Measurements from ENCODE around the gene FBXO15.

DNA sequence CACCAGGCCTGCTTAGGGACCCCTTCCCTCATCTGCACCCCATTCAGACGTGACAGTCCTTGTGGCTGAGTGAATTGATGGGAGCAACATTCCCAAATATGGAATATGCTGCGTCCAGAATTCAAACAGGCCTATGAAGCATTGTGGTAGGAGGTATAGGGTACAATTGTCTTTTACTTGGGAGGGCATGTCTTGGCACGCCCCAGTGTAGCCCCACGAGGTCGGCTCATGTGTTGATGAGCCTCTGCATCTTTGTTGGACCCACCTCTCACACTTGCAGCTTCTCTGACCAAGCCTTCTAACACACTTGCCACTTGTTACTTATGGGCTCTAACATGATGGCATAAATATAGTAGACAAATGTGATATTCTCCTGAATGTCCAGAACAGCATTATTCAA, 2.2 kb upstream of the FBXO15 start:
- TF ChIP-seq NR1H2 (CRISPR knock-in tag; IDR thresholded peaks at IDR 0.05; ENCODE audit: borderline replicate concordance, low read depth) (no peak), TCF7L2 (IDR thresholded peaks at IDR 0.05; ENCODE audit: low read depth, low read length) (no peak), DNMT1 (CRISPR knock-in tag; IDR thresholded peaks at IDR 0.05) (no peak), ZBTB1 (CRISPR knock-in tag; IDR thresholded peaks at IDR 0.05; ENCODE audit: borderline replicate concordance) (no peak)
- TF ChIP-seq, protein P1, sequence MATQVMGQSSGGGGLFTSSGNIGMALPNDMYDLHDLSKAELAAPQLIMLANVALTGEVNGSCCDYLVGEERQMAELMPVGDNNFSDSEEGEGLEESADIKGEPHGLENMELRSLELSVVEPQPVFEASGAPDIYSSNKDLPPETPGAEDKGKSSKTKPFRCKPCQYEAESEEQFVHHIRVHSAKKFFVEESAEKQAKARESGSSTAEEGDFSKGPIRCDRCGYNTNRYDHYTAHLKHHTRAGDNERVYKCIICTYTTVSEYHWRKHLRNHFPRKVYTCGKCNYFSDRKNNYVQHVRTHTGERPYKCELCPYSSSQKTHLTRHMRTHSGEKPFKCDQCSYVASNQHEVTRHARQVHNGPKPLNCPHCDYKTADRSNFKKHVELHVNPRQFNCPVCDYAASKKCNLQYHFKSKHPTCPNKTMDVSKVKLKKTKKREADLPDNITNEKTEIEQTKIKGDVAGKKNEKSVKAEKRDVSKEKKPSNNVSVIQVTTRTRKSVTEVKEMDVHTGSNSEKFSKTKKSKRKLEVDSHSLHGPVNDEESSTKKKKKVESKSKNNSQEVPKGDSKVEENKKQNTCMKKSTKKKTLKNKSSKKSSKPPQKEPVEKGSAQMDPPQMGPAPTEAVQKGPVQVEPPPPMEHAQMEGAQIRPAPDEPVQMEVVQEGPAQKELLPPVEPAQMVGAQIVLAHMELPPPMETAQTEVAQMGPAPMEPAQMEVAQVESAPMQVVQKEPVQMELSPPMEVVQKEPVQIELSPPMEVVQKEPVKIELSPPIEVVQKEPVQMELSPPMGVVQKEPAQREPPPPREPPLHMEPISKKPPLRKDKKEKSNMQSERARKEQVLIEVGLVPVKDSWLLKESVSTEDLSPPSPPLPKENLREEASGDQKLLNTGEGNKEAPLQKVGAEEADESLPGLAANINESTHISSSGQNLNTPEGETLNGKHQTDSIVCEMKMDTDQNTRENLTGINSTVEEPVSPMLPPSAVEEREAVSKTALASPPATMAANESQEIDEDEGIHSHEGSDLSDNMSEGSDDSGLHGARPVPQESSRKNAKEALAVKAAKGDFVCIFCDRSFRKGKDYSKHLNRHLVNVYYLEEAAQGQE (IDR thresholded peaks at IDR 0.05; ENCODE audit: borderline replicate concordance in 1 of 2, low read depth in 1 of 2, low read length in 2 of 2), result no peak
- TF ChIP-seq, protein P2, sequence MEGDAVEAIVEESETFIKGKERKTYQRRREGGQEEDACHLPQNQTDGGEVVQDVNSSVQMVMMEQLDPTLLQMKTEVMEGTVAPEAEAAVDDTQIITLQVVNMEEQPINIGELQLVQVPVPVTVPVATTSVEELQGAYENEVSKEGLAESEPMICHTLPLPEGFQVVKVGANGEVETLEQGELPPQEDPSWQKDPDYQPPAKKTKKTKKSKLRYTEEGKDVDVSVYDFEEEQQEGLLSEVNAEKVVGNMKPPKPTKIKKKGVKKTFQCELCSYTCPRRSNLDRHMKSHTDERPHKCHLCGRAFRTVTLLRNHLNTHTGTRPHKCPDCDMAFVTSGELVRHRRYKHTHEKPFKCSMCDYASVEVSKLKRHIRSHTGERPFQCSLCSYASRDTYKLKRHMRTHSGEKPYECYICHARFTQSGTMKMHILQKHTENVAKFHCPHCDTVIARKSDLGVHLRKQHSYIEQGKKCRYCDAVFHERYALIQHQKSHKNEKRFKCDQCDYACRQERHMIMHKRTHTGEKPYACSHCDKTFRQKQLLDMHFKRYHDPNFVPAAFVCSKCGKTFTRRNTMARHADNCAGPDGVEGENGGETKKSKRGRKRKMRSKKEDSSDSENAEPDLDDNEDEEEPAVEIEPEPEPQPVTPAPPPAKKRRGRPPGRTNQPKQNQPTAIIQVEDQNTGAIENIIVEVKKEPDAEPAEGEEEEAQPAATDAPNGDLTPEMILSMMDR (CRISPR knock-in tag; IDR thresholded peaks at IDR 0.05), result no peak
